ENCODE data around the gene SIPA1L3. TPM values are rescaled to one million over a fixed set of nuclear protein-coding genes. Genes with fewer than 3 reads are reported as not detected.

Gene SIPA1L3
- polyA plus RNA-seq, 1 donor from 2014 or later = 2.8 TPM

DNA sequence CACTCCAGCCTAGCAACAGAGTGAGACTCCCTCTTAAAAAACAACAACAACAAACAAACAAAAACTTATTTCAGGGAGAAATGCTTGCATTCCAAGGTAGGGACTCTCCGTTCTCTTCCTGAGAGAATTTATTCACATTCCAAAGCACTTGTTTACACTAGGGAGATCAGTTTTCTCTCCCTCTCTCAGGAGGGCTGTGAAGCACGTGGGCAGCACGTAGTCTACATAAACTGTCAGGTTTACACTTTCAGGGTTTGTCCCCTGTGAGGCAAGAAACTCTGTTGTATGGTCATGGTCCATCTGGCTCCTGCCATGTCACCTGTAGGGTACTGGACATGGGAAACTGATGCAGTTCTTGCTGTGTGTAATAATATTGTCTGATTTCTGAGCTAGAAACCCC is 32.2 kb upstream of the SIPA1L3 start:
- Histone ChIP-seq H3F3A (ENCODE audit: insufficient read depth, low read length, poor library complexity, severe bottlenecking) (no peaks in the 10 kb centered on the region), H3K79me2 (replicated peaks; ENCODE audit: insufficient read depth, low read length) (no peaks in the 10 kb centered on the region), H3K4me3 (ENCODE audit: low read length) (no peak overlapping the region), H3K9me2 (ENCODE audit: insufficient read depth, low read length) (no peaks in the 10 kb centered on the region), H3K9me3 (ENCODE audit: low read length) (no peaks in the 10 kb centered on the region), H3K9ac (ENCODE audit: low read length) (no peak overlapping the region), H3K27ac (ENCODE audit: low read length) (no peak overlapping the region), H3K36me3 (ENCODE audit: insufficient read depth, low read length) (no peaks in the 10 kb centered on the region), H3K27me3 (ENCODE audit: insufficient read depth, low read depth, low read length) (no peaks in the 10 kb centered on the region), H4K20me1 (ENCODE audit: insufficient read depth) (no peaks in the 10 kb centered on the region), H3K4me2 (ENCODE audit: low read length) (no peak overlapping the region), H2AFZ (ENCODE audit: low read depth, low read length) (no peak overlapping the region)
- TF ChIP-seq EZH2 (IDR thresholded peaks at IDR 0.05; ENCODE audit: borderline replicate concordance, insufficient read depth, low read length, poor library complexity, severe bottlenecking) (no peak), TAF1 (IDR thresholded peaks at IDR 0.05; ENCODE audit: low read depth) (no peak), POLR2AphosphoS5 (IDR thresholded peaks at IDR 0.05) (no peak), EP300 (conservative IDR thresholded peaks at IDR 0.05; ENCODE audit: poor library complexity, severe bottlenecking) (no peak), SMC3 (conservative IDR thresholded peaks at IDR 0.05; ENCODE audit: poor library complexity) (no peak), RAD21 (conservative IDR thresholded peaks at IDR 0.05) (no peak), MXI1 (conservative IDR thresholded peaks at IDR 0.05; ENCODE audit: poor library complexity, severe bottlenecking) (no peak), REST (IDR thresholded peaks at IDR 0.05; ENCODE audit: borderline replicate concordance) (no peak), CTCF (IDR thresholded peaks at IDR 0.05; ENCODE audit: poor library complexity, severe bottlenecking) (no peak)

- no peak overlapping the region for H3K9ac ChIP-seq (ENCODE audit: low read length)
- no peaks in the 10 kb centered on the region for H3K9me3 ChIP-seq (ENCODE audit: low read length)
- no peaks in the 10 kb centered on the region for H3K36me3 ChIP-seq (ENCODE audit: insufficient read depth, low read length)
- H3K9me2 ChIP-seq (ENCODE audit: insufficient read depth, low read length) = no peaks in the 10 kb centered on the region
- no peak overlapping the region for H3K27ac ChIP-seq (ENCODE audit: low read length)
- no peak overlapping the region for H3K4me2 ChIP-seq (ENCODE audit: low read length)
- no peaks in the 10 kb centered on the region for H3K27me3 ChIP-seq (ENCODE audit: insufficient read depth, low read depth, low read length)
- no peak overlapping the region for H3K4me3 ChIP-seq (ENCODE audit: low read length)
- no peak for TF ChIP-seq RAD21 (conservative IDR thresholded peaks at IDR 0.05)
- no peak for TF ChIP-seq REST (IDR thresholded peaks at IDR 0.05; ENCODE audit: borderline replicate concordance)
- no peak for TF ChIP-seq CTCF (IDR thresholded peaks at IDR 0.05; ENCODE audit: poor library complexity, severe bottlenecking)
- TF ChIP-seq TAF1 (IDR thresholded peaks at IDR 0.05; ENCODE audit: low read depth) = no peak
- no peak for TF ChIP-seq POLR2AphosphoS5 (IDR thresholded peaks at IDR 0.05)
- no peak for TF ChIP-seq SMC3 (conservative IDR thresholded peaks at IDR 0.05; ENCODE audit: poor library complexity)
- TF ChIP-seq MXI1 (conservative IDR thresholded peaks at IDR 0.05; ENCODE audit: poor library complexity, severe bottlenecking) = no peak
- TF ChIP-seq EP300 (conservative IDR thresholded peaks at IDR 0.05; ENCODE audit: poor library complexity, severe bottlenecking) = no peak
- no peak for TF ChIP-seq EZH2 (IDR thresholded peaks at IDR 0.05; ENCODE audit: borderline replicate concordance, insufficient read depth, low read length, poor library complexity, severe bottlenecking)
- no peaks in the 10 kb centered on the region for H3K79me2 ChIP-seq (replicated peaks; ENCODE audit: insufficient read depth, low read length)
- no peak overlapping the region for H2AFZ ChIP-seq (ENCODE audit: low read depth, low read length)
- H3F3A ChIP-seq (ENCODE audit: insufficient read depth, low read length, poor library complexity, severe bottlenecking) = no peaks in the 10 kb centered on the region
- no peaks in the 10 kb centered on the region for H4K20me1 ChIP-seq (ENCODE audit: insufficient read depth)
These were observed 31.0 kb upstream of the SIPA1L3 start for GRCh38 chr19:37876032-37876431.

Measured in neural cell (in vitro differentiated cells).